HS-27A (cell line): ENCODE results near the gene KNSTRN.

ENCODE experiments used
- DNase-seq: peaks from one replicate; pipeline ENCODE4 v3.0.0-alpha.2; 2012; ENCODE audit warnings: low read depth, missing footprints

Gene KNSTRN

GRCh38 chr15:40345867-40346578 lies 36.5 kb upstream of the KNSTRN start:
- no peak for DNase-seq

DNA sequence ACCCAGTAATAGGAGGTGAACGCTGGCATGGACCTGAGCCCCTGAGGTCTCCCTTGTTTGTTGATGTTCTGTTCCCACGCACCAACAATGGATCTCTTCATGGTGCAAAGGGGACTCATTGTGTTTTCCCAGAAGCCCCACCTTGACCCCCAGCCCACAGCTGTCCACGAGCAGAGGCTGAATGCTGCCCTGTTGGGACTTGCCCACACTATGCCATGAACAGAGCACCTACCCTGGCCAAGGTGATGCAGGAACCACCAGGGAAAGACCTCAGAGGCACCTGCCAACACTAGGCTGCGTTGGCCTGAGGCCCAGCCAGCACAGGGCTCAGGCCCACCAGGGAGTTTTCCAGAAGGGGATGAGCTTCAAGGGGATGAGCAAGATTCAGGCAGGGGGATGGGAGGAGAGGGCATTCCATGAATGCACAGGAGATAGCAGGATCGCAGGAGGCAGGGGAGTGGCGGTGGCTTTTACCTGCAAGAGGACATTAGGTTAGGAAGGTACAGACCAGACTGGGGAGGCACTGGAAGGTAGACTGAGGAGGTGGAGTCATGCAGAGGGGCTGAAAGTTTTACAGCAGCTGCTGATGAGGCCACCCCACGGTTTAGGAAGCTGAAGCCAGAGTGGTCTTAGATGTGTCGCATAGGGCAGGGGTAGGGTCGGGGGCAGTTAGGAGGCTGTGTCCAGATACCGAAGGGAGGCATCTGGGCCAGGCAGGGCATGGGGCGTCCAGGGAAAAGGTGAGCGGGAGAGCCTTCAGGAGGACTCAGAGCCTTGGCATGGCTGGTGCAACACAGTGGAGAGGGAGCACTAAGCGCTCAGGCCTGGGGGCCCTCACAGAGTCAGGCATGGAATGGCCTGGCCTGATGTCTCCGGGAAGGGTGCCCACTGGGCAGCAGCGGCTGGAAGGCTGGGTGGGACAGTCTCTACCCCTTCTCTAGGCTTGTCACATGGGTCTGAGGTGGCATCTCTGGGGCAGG lies 35.7 kb upstream of the KNSTRN start:
- DNase-seq = no peak

GRCh38 chr15:40347559-40348473 lies 34.7 kb upstream of the KNSTRN start:
- DNase-seq = no peak

GRCh38 chr15:40348474-40348870 lies 34.0 kb upstream of the KNSTRN start:
- DNase-seq = no peak

DNA sequence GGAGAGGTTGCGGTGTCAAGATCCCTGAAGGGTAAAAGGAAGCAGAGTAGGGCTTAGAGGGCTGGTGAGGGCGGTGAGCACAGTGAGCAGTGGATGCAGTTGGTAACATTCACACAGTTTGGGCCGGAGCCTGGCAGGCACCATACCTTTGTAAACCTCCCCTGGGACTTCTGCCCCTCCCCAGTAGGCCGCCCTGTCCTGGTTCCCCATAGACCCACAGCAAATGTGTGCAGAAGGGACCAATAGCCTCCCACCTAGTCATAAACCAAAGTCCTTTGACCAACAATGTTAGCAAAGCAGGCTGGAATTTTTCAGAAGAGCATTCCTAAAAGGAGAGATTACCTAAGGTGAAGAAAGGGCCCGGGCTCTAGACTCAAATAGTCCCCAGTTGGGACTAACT lies 33.4 kb upstream of the KNSTRN start:
- no peak for DNase-seq

DNA sequence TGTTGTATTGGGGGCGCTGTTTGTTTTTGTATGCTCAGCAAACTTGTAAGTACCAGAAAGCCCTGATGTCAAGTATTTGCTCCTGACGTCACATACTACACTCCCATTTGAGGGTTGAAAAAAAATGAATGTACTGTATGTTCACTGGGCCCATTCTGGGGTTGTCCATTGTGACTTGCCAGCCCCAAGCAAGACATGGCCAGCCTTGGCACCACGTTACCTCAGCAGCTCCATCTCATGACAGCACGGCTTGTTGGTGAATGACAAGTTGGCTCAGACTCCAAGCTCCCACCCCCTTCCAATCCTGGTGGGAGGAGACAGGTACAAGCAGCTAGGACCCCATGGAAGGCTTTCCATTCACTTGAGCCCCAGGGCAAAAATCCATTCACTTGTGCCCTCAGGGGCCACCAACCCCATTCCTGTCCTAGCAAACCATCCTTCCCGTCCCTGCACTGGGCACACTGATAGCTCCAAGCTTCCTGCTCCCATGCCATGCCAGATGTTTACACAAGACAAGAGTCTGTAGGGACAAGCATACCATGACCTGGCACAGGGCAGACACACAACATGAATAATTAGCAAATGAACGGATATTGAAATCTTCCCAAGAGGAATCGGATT lies 30.1 kb upstream of the KNSTRN start:
- no peak for DNase-seq

- no peak for DNase-seq
Measured at GRCh38 chr15:40353697-40354096, 28.8 kb upstream of the KNSTRN start.

- no peak for DNase-seq
Measured at GRCh38 chr15:40354408-40355171, 27.9 kb upstream of the KNSTRN start.

DNA sequence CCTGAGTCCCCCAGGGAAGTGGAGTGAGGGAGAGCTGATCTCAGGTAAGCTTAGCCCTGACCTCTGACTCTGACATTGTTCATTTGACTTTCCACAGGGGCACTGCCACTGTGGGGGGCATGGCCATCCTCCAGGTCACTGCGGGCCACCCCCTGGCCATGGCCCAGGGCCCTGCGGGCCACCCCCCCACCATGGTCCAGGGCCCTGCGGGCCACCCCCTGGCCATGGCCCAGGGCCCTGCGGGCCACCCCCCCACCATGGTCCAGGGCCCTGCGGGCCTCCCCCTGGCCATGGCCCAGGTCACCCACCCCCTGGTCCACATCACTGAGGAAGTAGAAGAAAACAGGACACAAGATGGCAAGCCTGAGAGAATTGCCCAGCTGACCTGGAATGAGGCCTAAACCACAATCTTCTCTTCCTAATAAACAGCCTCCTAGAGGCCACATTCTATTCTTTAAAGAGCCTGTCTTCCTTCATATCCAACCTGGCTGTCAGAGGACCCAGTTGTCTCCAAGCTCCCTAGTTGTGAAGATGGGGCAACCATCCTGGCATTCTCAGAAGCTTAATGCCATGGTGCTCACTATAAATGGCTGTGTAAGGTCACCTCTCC lies 26.4 kb upstream of the KNSTRN start:
- DNase-seq = no peak

GRCh38 chr15:40357246-40357645 lies 25.3 kb upstream of the KNSTRN start:
- DNase-seq = no peak

DNA sequence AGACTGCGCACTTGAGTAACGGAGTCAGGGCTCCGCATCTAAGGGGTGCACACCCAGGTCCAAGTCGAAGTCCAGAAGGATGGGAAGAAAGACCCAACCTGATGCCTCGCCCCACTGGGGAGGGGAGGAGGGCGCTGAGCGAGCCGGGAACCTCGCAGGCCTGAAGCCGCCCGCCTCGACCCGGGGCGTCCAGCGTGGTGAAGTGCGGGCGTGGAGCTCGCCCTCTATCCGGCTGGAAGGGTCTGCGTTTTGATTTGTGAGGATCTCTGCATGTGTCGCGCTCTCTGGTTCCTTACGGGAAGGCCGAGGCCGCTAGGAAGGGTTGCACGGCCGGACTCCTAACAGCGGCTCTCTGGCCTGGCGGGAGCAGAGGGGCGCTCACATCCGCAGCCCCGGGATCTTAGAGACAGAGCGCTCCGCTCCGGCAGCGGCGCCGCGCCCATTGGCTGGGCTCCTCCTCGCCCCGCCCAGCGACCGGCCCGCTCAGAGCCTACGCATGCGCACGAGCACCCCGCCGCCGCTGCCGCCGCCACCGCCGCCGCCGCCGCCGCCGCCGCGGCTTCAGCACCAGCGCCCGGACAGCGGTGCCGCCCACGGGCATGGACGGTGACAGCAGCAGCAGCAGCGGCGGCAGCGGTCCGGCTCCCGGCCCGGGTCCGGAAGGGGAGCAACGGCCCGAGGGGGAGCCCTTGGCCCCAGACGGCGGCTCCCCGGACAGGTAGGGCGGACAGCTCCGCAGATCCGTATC lies 24.6 kb upstream of the KNSTRN start, which contains the start of gene DISP2:
TSS of gene DISP2 (plus strand) at position 497 of the 748 bp plus-strand sequence. CDS start at position 600, 103 bp downstream.
- DNase-seq = no peak

DNA sequence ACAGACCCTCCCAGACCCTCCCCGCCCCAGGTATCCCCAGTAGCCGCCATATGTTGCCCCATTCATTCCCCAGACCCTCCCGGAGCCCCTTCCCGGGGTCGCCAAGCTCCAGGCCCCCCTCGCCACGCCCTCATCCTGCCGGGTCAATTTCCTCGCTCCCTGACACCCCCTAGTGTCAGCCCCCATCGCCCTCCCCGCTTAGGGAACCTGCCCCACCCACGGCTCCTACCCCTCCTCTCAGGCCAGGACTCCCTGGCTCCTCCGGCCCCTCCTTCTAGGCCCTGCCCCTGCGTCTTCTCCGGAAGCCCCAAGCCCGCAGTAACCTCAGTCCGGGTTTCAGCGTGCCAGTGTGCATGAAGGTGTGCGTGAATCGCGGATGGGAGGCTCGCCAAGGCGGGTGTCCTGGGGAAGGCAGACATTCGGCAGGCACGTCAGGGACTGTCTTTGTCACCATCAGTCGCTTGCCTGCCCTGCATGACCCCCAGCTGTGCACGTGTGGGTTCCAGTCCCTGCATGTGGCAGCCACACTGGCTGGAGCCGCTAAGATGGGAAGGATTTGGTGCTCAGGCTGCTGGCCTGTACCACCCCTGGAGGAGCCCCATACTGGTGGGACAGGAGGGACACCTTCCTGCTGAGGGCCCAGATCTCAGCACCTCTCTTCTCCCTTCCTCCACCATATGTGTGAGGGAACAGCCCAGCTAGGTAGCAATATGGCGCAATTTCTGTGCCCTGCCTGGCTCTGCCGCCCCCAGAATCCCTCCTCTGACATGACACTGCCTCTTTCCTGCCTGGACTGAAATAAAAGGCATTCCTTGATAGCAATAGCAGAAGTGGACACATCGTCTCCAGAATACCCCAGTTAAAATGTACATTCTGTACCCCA lies 23.8 kb upstream of the KNSTRN start:
- no peak for DNase-seq

DNA sequence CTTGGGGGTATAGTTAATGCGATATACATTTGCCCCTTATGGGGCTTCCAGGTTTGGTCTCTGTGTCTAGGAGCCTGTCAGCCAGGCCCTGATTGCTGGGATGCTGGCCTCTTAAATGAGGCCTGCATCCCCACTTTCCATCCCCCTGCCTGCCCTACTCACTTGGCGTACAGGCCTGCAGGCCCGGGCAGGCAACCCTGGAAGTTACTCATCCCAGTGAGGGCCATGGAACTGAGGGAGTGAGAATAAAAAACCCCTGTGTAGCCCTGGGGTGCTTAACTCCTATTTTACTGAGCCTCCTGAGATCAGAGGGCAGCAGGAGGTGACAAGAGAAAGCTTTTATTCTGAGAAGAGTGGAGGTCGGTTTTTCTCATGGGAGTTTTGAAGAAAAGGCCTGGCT lies 22.5 kb upstream of the KNSTRN start:
- no peak for DNase-seq

- DNase-seq = no peak
Measured at GRCh38 chr15:40361640-40362039, 20.9 kb upstream of the KNSTRN start.

- DNase-seq = no peak
Measured at GRCh38 chr15:40363611-40364010, 18.9 kb upstream of the KNSTRN start.

DNA sequence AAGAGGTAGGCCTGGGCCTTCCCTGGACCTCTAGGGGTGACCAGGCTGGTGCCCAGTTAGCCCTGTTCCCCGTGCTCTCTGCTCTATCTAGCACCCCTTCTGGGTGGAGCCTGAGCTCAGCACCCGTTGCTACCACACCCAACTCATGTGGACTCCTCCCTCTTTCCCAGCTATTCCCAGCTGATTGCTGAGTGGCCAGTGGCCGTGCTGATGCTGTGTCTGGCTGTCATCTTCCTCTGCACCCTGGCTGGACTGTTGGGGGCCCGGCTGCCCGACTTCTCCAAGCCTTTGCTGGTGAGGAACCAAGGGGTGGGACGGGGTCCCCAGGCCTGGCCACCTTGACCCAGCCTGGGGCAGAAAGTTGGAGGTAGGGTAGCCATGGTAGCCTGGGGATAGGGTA lies 18.3 kb upstream of the KNSTRN start:
- no peak for DNase-seq

DNA sequence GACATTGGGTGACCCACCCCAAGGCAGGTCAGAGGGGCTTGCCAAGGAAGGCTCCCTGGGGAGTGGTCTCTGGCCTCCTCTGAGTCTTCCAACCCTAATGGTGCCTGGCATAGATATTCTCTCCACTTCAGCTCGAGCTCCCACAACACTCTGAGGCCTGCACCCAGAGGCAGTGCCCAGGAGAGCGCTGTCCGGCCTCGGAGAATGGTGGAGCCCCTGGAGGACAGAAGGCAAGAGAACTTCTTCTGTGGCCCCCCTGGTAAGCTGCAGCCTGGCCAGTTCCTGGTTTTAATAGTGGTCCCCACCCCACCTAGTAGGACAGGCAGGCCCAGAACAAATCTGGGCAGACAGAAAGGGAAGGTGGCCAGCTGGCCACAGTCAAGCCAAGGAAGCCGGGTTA lies 17.5 kb upstream of the KNSTRN start:
- DNase-seq = no peak

DNA sequence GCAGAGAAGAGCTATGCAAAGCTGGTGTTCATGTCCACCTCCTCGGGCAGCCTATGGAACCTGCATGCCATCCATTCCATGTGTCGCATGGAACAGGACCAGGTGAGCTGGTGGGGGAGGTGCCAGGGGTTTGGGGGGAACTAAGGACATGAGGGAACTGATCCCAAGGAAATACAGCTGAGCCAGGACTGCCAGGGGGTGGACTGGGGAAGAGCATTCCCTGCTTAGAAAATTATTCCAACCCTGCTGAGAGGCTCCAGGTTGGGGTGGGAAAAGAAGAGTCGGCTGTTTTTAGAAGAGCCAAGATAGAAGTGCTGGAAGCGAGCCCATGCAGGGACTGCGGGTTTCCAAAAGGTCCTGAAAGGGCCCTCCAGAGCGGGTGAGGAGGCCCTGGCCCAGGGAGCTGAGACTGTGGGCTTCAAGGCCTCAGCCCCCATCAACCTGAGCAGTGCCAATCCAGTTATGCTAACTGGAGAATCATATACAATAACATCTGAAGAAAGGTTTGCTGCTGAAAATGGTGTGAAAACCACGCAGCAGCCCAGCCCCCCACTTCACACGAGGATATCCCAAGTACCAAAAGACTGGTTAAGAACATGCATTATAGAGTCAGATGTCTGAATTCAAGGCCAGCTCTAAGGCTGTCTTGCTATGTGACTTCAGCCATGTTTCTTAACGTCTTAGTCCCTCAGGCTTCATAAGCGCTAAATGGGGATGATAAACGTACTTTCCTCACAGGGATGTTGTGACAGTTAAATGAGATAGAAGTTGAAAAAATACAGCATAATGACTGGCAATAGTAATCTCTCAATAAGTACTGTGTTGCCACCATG lies 16.7 kb upstream of the KNSTRN start:
- DNase-seq = no peak
